KOPT-K1 (cell line): ENCODE results near the gene TTC28.
"Not testable (repeated sequence)": the region's sequence is repeated elsewhere in the genome, so short reads cannot be mapped to it uniquely, and the experiment has no call there.

Source experiments
- H3K27ac ChIP-seq: fragments of 200-600 bp; sonication (generic); 2 replicates; pipeline ENCODE4 v1.5.1; 2016; ENCODE audit warnings: antibody characterized with exemption, mild to moderate bottlenecking, low read depth, low read length; ENCODE audit not compliant: poor library complexity, severe bottlenecking
- H3K36me3 ChIP-seq: fragments of 200-600 bp; sonication (generic); 2 replicates; pipeline ENCODE4 v1.5.1; 2017; ENCODE audit warnings: antibody characterized with exemption, mild to moderate bottlenecking, low read length, moderate library complexity; ENCODE audit not compliant: insufficient read depth
- H3K9me3 ChIP-seq: fragments of 200-600 bp; sonication (generic); 2 replicates; pipeline ENCODE4 v1.5.1; 2017; ENCODE audit warnings: antibody characterized with exemption, low read length, mild to moderate bottlenecking; ENCODE audit not compliant: insufficient read depth, poor library complexity, severe bottlenecking

The TTC28 gene

DNA sequence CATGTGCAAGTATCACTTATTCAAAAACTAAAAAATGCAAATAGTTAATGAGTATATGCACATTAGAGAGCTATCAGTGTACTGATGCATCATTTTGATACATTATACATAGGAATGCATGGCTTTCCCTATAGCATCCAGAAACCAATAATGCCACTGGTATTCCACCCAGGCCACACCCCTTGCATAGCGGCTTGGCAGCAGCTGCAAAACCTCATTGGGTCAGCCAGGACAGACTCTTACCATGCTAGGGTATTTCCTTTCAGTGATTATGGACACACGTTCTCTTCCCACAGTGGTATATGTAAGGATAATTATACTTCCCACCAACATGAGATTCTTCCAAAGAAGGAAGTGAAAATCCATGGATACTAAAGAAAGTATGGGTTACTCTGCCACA lies 614.7 kb downstream of the TTC28 start:
- Histone ChIP-seq H3K36me3 (no peaks in the 10 kb centered on the region), H3K27ac (no peak overlapping the region), H3K9me3 (no peaks in the 10 kb centered on the region)

DNA sequence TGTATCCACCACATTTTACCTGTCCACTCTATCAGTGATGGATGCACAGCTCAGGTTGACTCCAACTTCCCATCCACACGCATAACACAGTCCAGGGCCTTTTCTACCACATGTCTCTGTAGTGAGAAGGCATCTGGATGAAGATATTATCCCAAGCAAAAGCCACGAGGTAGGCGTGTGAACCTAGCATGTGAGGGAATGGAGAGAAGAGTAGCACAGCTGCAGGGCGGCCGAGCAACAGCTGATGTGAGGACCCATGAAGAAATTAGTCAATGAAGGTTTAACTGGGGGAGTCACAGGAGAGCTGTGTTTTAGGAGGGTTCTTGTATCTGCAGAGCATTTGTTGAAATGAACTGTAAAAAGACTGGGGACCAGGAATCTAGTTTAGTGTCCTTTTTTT lies 616.0 kb downstream of the TTC28 start:
- no peaks in the 10 kb centered on the region for H3K9me3 ChIP-seq

DNA sequence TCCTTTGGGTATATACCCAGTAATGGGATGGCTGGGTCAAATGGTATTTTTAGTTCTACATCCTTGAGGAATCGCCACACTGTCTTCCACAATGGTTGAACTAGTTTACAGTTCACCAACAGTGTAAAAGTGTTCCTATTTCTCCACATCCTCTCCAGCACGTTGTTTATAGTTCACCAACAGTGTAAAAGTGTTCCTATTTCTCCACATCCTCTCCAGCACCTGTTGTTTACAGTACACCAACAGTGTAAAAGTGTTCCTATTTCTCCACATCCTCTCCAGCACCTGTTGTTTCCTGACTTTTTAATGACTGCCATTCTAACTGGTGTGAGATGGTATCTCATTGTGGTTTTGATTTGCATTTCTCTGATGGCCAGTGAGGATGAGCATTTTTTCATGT lies 619.0 kb downstream of the TTC28 start:
- H3K9me3 ChIP-seq, H3K36me3 ChIP-seq, H3K27ac ChIP-seq: not testable (repeated sequence)

More for the DNA sequence above, 616.0 kb downstream of the TTC28 start:
- Histone ChIP-seq H3K36me3 (no peaks in the 10 kb centered on the region), H3K27ac (no peak overlapping the region)

DNA sequence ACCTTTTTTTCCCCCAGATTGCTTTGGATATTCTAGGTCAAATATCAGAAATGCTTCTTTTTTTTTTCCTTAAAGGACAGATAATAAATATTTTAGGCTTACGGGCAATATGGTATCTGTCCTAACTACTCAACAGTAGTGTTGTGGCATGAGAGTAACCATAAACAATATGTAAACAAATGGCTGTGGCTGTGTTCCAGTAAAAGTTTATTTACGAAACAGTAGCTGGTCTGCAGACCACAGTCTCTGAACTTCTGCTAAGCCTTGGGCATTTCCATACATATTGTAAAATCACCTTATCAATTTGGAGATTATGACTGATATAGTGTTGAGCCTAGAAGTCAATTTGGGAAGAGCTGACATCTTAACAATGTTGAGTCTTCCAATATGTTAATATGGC lies 621.6 kb downstream of the TTC28 start:
- Histone ChIP-seq H3K27ac (no peak overlapping the region), H3K36me3 (no peaks in the 10 kb centered on the region), H3K9me3 (no peaks in the 10 kb centered on the region)

DNA sequence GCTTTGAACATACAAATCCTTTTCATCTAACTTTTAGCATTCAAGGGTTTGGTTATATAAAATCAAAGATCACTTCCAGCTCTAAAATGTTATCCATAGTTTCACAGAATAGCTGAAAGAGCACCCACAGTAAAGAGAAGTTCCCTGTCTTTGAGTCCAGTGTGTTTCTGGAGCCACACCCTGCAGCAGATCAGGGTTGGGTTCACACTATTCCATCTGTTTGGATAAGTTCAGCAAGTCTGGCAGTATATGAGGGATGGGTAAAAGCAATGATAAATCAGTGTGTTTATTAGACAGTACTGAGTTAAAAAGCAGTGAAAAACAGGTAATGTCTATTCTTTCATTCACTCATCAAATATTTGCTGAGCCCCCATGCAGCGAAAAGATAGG lies 624.8 kb downstream of the TTC28 start:
- Histone ChIP-seq H3K9me3 (no peaks in the 10 kb centered on the region), H3K36me3 (no peaks in the 10 kb centered on the region), H3K27ac (no peak overlapping the region)

DNA sequence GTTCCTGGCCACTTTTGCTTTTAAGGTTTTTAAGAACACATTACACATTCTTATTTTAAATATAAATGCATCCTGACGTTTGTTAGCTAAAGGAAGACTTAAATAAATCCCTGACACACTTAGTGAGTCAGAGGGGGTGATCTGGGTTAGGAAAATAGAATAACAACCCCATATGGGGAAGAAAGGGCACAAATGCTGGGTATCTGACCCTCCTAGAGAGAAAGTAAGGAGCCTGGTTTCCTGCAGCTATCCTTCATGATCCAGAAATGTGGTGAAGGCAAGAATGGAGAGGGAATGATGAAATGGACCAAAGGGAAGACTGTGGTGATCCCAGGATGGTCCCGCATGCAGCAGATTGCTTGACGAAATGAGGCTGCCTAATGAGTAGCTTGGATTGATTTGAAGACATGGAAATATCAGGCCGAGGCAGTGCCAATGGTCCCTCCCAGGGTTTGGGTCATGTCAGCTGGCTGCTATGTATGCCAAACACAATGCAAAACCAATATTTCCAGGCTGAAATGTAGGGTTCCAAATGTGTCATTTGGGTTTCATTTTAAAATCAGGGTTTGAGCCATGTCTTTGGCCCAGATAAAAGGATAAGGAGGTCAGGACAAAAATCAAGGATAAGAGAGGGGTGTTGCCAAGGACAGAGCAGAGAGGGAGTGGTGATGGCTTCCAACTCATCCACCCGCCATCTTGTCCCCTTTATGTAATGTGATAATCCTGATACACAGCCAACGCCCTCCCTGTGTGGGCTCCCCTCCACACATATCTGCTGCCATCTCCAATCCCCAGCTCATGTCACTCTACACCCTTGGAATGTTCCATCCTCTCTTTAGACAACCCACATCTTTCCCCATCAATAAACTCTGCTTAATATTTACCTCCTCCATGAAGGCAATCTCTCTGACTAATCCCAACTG lies 625.5 kb downstream of the TTC28 start:
- H3K9me3 ChIP-seq: no peaks in the 10 kb centered on the region
- H3K27ac ChIP-seq: no peak overlapping the region
- no peaks in the 10 kb centered on the region for H3K36me3 ChIP-seq

DNA sequence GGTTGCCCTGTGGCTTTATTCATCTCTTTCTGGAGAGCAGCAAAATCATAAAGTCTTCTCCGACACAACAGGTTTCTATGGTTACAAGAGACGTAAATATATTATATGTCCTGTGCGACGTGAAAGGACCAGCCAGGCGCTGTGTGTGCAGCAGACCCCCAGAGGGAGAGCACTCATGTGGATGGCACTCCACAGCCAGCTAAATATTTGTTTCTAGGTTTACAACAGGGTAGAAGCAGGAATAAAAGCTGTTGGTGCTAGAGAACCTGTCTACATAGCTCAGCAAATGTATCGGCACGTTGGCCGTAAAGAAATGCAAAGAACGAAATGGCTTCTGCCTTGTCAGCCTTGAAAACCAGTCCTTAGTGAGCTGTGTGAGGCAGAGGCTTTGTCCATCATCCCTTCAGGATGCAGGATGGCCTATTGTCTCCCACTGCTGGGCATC lies 626.8 kb downstream of the TTC28 start:
- Histone ChIP-seq H3K9me3 (no peaks in the 10 kb centered on the region), H3K27ac (no peak overlapping the region), H3K36me3 (no peaks in the 10 kb centered on the region)

DNA sequence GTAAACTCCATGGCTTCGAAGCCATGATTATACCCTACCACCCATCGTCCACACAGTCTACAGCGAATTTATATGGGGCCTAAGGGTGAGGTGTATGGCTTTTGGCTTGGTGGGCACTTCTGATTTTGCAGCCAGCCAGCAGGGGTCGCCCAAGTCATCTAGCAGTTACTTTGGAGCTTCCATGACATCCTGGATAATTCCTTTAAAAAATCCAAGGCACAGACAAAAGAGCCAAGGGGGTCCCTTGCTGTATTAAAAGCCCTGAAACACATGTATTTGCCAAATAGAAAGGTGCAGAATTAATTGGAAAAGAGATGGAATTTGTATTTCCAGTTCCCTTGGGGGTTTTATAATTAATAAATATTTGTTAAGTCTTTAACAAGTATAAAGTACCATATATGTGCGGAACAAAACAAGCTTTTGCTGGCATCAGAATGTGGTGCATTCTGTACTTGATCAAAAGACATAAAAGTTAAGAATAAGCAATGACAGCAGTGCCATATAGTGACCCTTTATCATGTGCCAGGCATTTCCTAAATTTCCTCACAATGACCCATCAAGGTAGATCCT lies 627.8 kb downstream of the TTC28 start:
- Histone ChIP-seq H3K36me3 (no peaks in the 10 kb centered on the region), H3K9me3 (no peaks in the 10 kb centered on the region), H3K27ac (no peak overlapping the region)

DNA sequence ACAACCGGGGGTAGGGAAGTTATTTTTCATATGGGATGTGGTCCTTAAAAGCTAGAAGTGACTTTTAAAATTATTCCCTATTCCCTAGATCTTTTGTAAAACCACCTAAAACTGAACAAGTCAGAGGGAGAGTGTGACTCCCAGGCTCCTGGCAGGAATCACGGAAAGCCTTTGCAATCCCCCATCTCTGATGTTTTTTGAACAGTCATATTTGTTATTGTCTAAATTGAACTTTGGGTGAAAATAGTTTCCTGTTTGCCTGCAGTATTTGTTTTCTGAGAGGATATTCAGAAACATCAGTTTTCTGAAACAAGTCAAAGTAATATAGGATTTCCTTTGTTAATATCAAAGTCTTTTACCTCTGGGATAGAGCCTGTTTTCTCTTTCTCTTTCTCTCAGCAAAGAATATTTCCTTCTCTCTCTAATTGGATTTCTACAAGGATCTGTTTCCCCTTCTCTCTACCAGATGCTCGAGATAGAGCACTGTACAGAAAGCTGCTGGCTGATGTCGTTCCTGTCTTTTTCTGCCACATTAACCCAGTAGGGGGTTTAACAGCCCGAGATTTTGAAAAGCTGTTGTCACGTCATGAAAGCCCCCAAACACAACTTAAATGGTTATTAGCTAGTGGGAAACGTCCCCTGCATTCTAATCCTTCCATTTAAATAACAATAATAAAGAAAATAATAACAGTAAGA lies 628.4 kb downstream of the TTC28 start:
- H3K27ac ChIP-seq: no peak overlapping the region
- H3K9me3 ChIP-seq: no peaks in the 10 kb centered on the region

DNA sequence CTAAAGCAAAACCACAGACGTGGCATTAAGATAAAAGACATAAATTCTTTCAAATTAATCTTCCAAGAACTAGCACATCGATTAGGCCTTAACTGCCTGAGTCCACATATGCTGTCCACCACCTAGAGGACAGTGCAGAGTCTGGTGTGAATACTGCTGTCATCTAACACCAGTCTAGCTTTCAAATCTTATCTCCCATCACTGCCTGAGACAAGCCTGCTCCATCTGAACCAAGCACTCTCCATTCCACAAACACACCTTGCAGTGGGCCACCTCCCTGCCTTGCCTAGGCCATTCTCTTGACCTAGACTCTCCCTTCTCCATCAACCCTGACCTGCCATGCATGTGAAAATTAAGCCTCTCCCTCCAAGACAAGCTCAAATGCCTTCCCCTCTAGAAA lies 631.1 kb downstream of the TTC28 start:
- no peaks in the 10 kb centered on the region for H3K9me3 ChIP-seq

More for the DNA sequence above, 628.4 kb downstream of the TTC28 start:
- no peaks in the 10 kb centered on the region for H3K36me3 ChIP-seq

DNA sequence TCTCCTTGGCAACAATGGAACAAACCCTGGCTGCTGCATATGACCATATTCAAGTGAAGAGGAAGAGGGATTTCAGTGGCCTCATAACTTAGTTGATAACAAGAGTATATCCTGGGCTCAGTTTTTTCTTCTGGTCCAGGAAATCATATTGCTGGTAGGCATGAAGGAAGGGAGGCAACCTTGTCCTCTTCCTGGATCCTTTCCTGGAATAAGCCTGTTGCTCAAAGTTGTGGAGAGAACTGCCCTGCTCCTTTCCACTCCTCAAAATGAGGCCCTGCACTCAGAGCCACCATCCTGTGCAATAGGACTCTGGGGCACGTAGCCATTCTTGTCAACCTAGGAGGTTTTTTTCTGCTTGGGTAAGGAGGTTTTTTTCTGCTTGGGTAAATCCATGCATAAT lies 631.9 kb downstream of the TTC28 start:
- no peak overlapping the region for H3K27ac ChIP-seq

More for the DNA sequence above, 631.1 kb downstream of the TTC28 start:
- no peaks in the 10 kb centered on the region for H3K36me3 ChIP-seq
- no peak overlapping the region for H3K27ac ChIP-seq

DNA sequence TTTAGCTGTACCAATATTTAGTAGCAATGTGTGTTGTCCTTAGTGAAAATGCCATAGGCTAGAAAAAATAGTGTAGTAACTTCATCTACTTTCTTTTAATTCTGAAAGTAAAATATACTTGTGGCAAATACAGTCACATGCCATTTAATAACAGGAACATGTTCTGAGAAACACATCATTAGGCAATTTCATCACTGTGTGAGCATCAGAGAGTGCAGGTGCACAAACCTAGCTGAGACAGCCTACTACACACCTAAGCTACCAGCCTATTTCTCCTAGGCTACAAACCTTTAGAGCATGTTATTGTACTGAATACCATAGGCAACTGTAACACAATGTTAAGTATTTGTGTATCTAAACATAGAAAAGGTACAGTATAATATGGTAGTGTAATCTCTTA lies 633.5 kb downstream of the TTC28 start:
- Histone ChIP-seq H3K27ac (no peak overlapping the region), H3K36me3 (no peaks in the 10 kb centered on the region), H3K9me3 (no peaks in the 10 kb centered on the region)

More for the DNA sequence above, 631.9 kb downstream of the TTC28 start:
- Histone ChIP-seq H3K36me3 (no peaks in the 10 kb centered on the region), H3K9me3 (no peaks in the 10 kb centered on the region)

DNA sequence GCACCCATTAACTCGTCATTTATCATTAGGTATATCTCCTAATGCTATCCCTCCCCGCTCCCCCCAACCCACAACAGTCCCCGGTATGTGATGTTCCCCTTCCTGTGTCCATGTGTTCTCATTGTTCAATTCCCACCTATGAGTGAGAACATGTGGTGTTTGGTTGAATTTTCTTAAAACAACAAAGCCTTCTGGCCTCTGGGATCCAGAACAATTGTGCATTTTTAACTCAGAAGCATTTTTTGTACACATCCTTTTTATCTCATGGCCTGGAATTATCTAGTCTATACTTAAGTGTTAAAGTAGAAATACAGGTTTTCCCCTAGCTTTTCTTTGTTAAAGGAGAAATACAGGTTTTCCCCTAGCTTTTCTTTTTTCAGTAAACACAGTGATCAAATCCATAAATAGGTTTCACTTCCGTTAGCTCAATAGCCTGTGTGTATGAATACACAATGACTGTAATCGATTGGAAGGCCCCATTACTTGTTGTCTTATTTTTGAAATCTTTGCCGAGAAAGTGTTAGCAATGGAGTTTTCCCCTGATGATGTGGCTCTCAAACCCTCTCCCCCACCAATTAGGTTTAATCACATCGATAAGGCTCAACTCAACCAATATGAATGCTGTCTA lies 635.0 kb downstream of the TTC28 start:
- H3K9me3 ChIP-seq: no peaks in the 10 kb centered on the region
- no peaks in the 10 kb centered on the region for H3K36me3 ChIP-seq
- H3K27ac ChIP-seq: no peak overlapping the region

DNA sequence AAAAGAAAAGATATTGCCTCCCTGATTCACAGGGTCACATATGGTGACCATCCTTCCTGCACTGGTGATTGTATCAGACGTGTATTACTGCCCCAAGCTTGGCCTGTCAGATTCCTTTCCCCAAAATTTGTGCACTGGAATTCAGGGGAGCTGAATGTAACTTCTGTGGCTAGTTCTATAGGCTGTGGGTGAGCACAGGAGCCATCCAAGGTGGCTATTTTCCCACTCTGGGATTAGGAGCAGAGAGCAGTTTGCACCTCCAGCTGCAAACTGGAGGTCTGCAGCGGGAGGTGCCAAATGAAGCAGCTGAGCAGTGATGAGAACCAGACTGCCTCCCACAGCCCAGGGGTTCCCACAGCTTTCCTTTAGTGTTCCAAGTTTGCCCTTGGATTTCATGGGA lies 636.4 kb downstream of the TTC28 start:
- Histone ChIP-seq H3K36me3 (no peaks in the 10 kb centered on the region), H3K9me3 (no peaks in the 10 kb centered on the region), H3K27ac (no peak overlapping the region)
